Measurements from ENCODE around the gene KAT6B.

The KAT6B gene

GRCh38 chr10:75035975-75036708 is 209.7 kb downstream of the KAT6B start:
- H3K36me3 ChIP-seq (ENCODE audit: control insufficient read depth, insufficient read depth, low read length) = no peaks in the 10 kb centered on the region
- H3K9ac ChIP-seq = no peak overlapping the region
- no peak overlapping the region for H3K27ac ChIP-seq
- H3K27me3 ChIP-seq (ENCODE audit: control insufficient read depth, insufficient read depth, low read length) = no peaks in the 10 kb centered on the region
- TF ChIP-seq CTCF (IDR thresholded peaks at IDR 0.05) = no peak
- no peaks in the 10 kb centered on the region for H3K9me3 ChIP-seq (ENCODE audit: control insufficient read depth, low read length)
- H3K79me2 ChIP-seq = no peaks in the 10 kb centered on the region
- H3K4me2 ChIP-seq (ENCODE audit: low read length) = no peak overlapping the region
- H2AFZ ChIP-seq = no peak overlapping the region
- no peaks in the 10 kb centered on the region for H3K4me1 ChIP-seq
- no peak overlapping the region for H3K4me3 ChIP-seq (ENCODE audit: low read depth, low read length)

GRCh38 chr10:75037171-75038153 is 211.1 kb downstream of the KAT6B start:
- TF ChIP-seq CTCF (IDR thresholded peaks at IDR 0.05) = no peak
- Histone ChIP-seq H2AFZ (no peak overlapping the region), H3K4me3 (ENCODE audit: low read depth, low read length) (no peak overlapping the region), H3K27ac (no peak overlapping the region), H3K36me3 (ENCODE audit: control insufficient read depth, insufficient read depth, low read length) (no peaks in the 10 kb centered on the region), H3K9ac (no peak overlapping the region), H3K27me3 (ENCODE audit: control insufficient read depth, insufficient read depth, low read length) (no peaks in the 10 kb centered on the region), H3K9me3 (ENCODE audit: control insufficient read depth, low read length) (no peaks in the 10 kb centered on the region), H3K4me1 (no peaks in the 10 kb centered on the region), H3K4me2 (ENCODE audit: low read length) (no peak overlapping the region), H3K79me2 (no peaks in the 10 kb centered on the region)

DNA sequence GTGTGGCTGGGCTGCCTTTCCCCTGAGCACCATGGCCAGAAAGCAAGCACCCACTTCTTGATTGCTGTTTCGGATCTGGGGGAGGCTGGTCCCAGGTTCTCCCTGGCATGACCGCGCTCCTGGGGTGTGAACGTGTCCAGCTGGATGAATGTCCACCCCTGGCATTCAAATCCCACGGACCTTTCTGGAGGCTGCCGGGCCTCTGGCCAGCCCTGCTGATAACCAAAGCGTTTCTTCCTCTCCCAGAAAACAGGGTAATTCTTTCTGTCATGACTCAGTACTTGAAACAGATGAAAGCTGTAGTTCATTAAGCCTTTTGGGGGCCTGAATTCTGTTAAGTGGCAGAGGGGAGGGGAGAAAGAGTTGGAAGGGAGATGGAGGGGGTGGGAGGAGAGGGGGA is 211.9 kb downstream of the KAT6B start:
- Histone ChIP-seq H3K27ac (no peak overlapping the region), H3K79me2 (no peaks in the 10 kb centered on the region), H3K27me3 (ENCODE audit: control insufficient read depth, insufficient read depth, low read length) (no peaks in the 10 kb centered on the region), H3K9ac (no peak overlapping the region), H3K4me3 (ENCODE audit: low read depth, low read length) (no peak overlapping the region), H3K4me1 (no peaks in the 10 kb centered on the region), H2AFZ (no peak overlapping the region), H3K4me2 (ENCODE audit: low read length) (no peak overlapping the region), H3K9me3 (ENCODE audit: control insufficient read depth, low read length) (no peaks in the 10 kb centered on the region), H3K36me3 (ENCODE audit: control insufficient read depth, insufficient read depth, low read length) (no peaks in the 10 kb centered on the region)
- TF ChIP-seq CTCF (IDR thresholded peaks at IDR 0.05) = no peak

DNA sequence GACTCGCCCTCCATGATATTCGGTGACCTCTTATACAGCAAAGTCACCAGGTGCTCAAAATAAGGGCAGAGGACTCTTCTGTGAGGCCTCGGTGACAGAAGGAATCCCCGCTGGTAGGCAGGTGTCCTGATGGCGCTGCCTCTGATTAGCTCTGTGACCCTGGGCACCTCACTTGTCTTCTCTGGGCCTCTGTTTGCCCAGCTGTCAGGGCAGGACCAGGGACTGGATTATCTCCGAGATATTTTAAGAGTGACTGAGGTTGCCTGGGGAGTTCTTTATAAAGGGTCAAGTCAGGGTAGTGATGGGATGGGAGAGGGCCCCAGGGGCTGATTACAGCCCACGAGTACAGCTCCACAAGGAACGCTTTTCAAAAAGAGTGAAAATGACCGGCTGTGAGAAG is 214.2 kb downstream of the KAT6B start:
- Histone ChIP-seq H3K4me2 (ENCODE audit: low read length) (no peak overlapping the region), H3K27ac (no peak overlapping the region), H3K9ac (no peak overlapping the region), H3K27me3 (ENCODE audit: control insufficient read depth, insufficient read depth, low read length) (no peaks in the 10 kb centered on the region), H3K36me3 (ENCODE audit: control insufficient read depth, insufficient read depth, low read length) (no peaks in the 10 kb centered on the region), H3K79me2 (no peaks in the 10 kb centered on the region), H3K9me3 (ENCODE audit: control insufficient read depth, low read length) (no peaks in the 10 kb centered on the region), H3K4me3 (ENCODE audit: low read depth, low read length) (no peak overlapping the region), H2AFZ (no peak overlapping the region), H3K4me1 (peaks cover 6% of the 10 kb centered on the region)
- TF ChIP-seq CTCF (IDR thresholded peaks at IDR 0.05) = no peak

Data from parathyroid adenoma (tissue), 2 donors.